ENCODE results near the gene LAMA2.
A peak's percentile ranks its signal among the peaks of the same experiment; 100 is the strongest.

Gene LAMA2

GRCh38 chr6:129030215-129030614 lies 147.3 kb downstream of the LAMA2 start:
- H3K4me3 ChIP-seq (replicated peaks; ENCODE audit: low read depth, low read length), result no peak overlapping the region
- no peak for TF ChIP-seq CTCF (IDR thresholded peaks at IDR 0.05; ENCODE audit: low read depth, low read length, missing control alignments)
- no peak for DNase-seq (ENCODE audit: extremely low read depth, low read depth)

- peak; percentile 26 for DNase-seq (ENCODE audit: extremely low read depth, low read depth)
- no peak for TF ChIP-seq CTCF (IDR thresholded peaks at IDR 0.05; ENCODE audit: low read depth, low read length, missing control alignments)
- no peak overlapping the region for H3K4me3 ChIP-seq (replicated peaks; ENCODE audit: low read depth, low read length)
These were observed 148.2 kb downstream of the LAMA2 start for GRCh38 chr6:129031051-129031599.

GRCh38 chr6:129032602-129033001 lies 149.7 kb downstream of the LAMA2 start:
- no peak for DNase-seq (ENCODE audit: extremely low read depth, low read depth)
- no peak overlapping the region for H3K4me3 ChIP-seq (replicated peaks; ENCODE audit: low read depth, low read length)
- TF ChIP-seq CTCF (IDR thresholded peaks at IDR 0.05; ENCODE audit: low read depth, low read length, missing control alignments), result no peak

- no peak for DNase-seq (ENCODE audit: extremely low read depth, low read depth)
- no peak overlapping the region for H3K4me3 ChIP-seq (replicated peaks; ENCODE audit: low read depth, low read length)
- TF ChIP-seq CTCF (IDR thresholded peaks at IDR 0.05; ENCODE audit: low read depth, low read length, missing control alignments), result no peak
These were observed 150.2 kb downstream of the LAMA2 start for GRCh38 chr6:129033180-129033579.

GRCh38 chr6:129033581-129033980 lies 150.6 kb downstream of the LAMA2 start:
- H3K4me3 ChIP-seq (replicated peaks; ENCODE audit: low read depth, low read length), result no peak overlapping the region
- no peak for DNase-seq (ENCODE audit: extremely low read depth, low read depth)
- TF ChIP-seq CTCF (IDR thresholded peaks at IDR 0.05; ENCODE audit: low read depth, low read length, missing control alignments), result no peak

GRCh38 chr6:129041563-129041962 lies 158.6 kb downstream of the LAMA2 start:
- no peak for DNase-seq (ENCODE audit: extremely low read depth, low read depth)
- no peak for TF ChIP-seq CTCF (IDR thresholded peaks at IDR 0.05; ENCODE audit: low read depth, low read length, missing control alignments)
- H3K4me3 ChIP-seq (replicated peaks; ENCODE audit: low read depth, low read length), result no peak overlapping the region

GRCh38 chr6:129046526-129046925 lies 163.6 kb downstream of the LAMA2 start:
- DNase-seq (ENCODE audit: extremely low read depth, low read depth), result no peak
- no peak for TF ChIP-seq CTCF (IDR thresholded peaks at IDR 0.05; ENCODE audit: low read depth, low read length, missing control alignments)
- H3K4me3 ChIP-seq (replicated peaks; ENCODE audit: low read depth, low read length), result no peak overlapping the region

All from HFF-Myc (cell line).